ENCODE results near the gene EGLN3.

The EGLN3 gene

GRCh38 chr14:33941718-33942117, 9.2 kb downstream of the EGLN3 start:
- TF ChIP-seq CTCF (conservative IDR thresholded peaks at IDR 0.05; ENCODE audit: low read depth): no peak
- no peak overlapping the region for H3K27ac ChIP-seq
- no peak for DNase-seq (ENCODE audit: low spot score)
- ChIA-PET POLR2A (ENCODE audit: low non-redundant PET) (no interaction called here), CTCF (interaction anchor here (0.6 kb wide), 1 partner anchor 752 kb away, joined by 9 read pairs; no protein-coding TSS in a partner anchor)

- ChIA-PET CTCF (interaction anchor here (0.6 to 0.9 kb wide), 3 partner anchors 11 to 602 kb away, joined by 3 to 5 read pairs (median 4); no protein-coding TSS in a partner anchor), POLR2A (ENCODE audit: low non-redundant PET) (no interaction called here)
- no peak for TF ChIP-seq CTCF (conservative IDR thresholded peaks at IDR 0.05; ENCODE audit: low read depth)
- DNase-seq (ENCODE audit: low spot score): no peak
- H3K27ac ChIP-seq: no peak overlapping the region
These were observed 10.3 kb downstream of the EGLN3 start for GRCh38 chr14:33940561-33941011.

- no peak overlapping the region for H3K27ac ChIP-seq
- CTCF ChIA-PET: no interaction called here
- POLR2A ChIA-PET (ENCODE audit: low non-redundant PET): no interaction called here
- no peak for DNase-seq (ENCODE audit: low spot score)
- no peak for TF ChIP-seq CTCF (conservative IDR thresholded peaks at IDR 0.05; ENCODE audit: low read depth)
These were observed 12.5 kb downstream of the EGLN3 start for GRCh38 chr14:33938131-33938949.

- POLR2A ChIA-PET (ENCODE audit: low non-redundant PET): no interaction called here
- no peak overlapping the region for H3K27ac ChIP-seq
These were observed 14.5 kb downstream of the EGLN3 start for GRCh38 chr14:33936391-33936790.

GRCh38 chr14:33934938-33935337, 15.9 kb downstream of the EGLN3 start:
- ChIA-PET CTCF (no interaction called here), POLR2A (ENCODE audit: low non-redundant PET) (no interaction called here)
- no peak for DNase-seq (ENCODE audit: low spot score)
- H3K27ac ChIP-seq: no peak overlapping the region
- TF ChIP-seq CTCF (conservative IDR thresholded peaks at IDR 0.05; ENCODE audit: low read depth): no peak

More at GRCh38 chr14:33936391-33936790, 14.5 kb downstream of the EGLN3 start:
- no peak for TF ChIP-seq CTCF (conservative IDR thresholded peaks at IDR 0.05; ENCODE audit: low read depth)
- CTCF ChIA-PET: interaction anchor here (0.6 kb wide), 1 partner anchor 31 kb away, joined by 3 read pairs; no protein-coding TSS in a partner anchor
- no peak for DNase-seq (ENCODE audit: low spot score)

GRCh38 chr14:33934043-33934750, 16.7 kb downstream of the EGLN3 start:
- ChIA-PET CTCF (no interaction called here), POLR2A (ENCODE audit: low non-redundant PET) (no interaction called here)
- no peak overlapping the region for H3K27ac ChIP-seq
- TF ChIP-seq CTCF (conservative IDR thresholded peaks at IDR 0.05; ENCODE audit: low read depth): no peak
- DNase-seq (ENCODE audit: low spot score): no peak

Data from RWPE1 (cell line).